IMR-90 (cell line): ENCODE data around the gene BCO2. TPM values are rescaled to one million over a fixed set of nuclear protein-coding genes. Genes with fewer than 3 reads are reported as not detected.
A peak's percentile ranks its signal among the peaks of the same experiment; 100 is the strongest.

Source experiments
- ATAC-seq: fragments of 200-7000 bp; cut with Tn5 transposase; 2 replicates; pipeline ENCODE4 v1.9.1; 2020; ENCODE audit warnings: low read depth, mild to moderate bottlenecking, moderate library complexity
- BruUV-seq: library from RNA; stranded (reverse); fragments of 400-500 nt; replicated peaks from 2 replicates; lab custom pipeline; 2021; lab: Mats Ljungman, UMichigan
- CTCF ChIA-PET: fragments of 300-600 bp; formaldehyde crosslinking; extraction: SDS; loops from one replicate; lab custom pipeline; 2021; ENCODE audit warnings: antibody characterized with exemption; lab: Yijun Ruan, JAX
- POLR2A ChIA-PET: fragments of 300-600 bp; sonication (Branson Sonifier 250); formaldehyde crosslinking; loops from one replicate; lab custom pipeline; 2022; ENCODE audit warnings: antibody characterized with exemption; ENCODE audit not compliant: unreplicated experiment; lab: Charles Lee
- DNase-seq: peaks from one replicate; pipeline ENCODE4 v3.0.0; 2013
- H2AFZ ChIP-seq: replicated peaks from 2 replicates; pipeline ENCODE3; 2013; ENCODE audit warnings: low read length, mild to moderate bottlenecking; ENCODE audit not compliant: poor library complexity
- H2AK5ac ChIP-seq: 2 replicates; pipeline ENCODE4 v1.6.1; 2013; ENCODE audit warnings: low read depth, low read length, inconsistent platforms
- H2AK9ac ChIP-seq: replicated peaks from 2 replicates; pipeline ENCODE3; 2013; ENCODE audit warnings: mild to moderate bottlenecking, low read depth, low read length, moderate library complexity; ENCODE audit not compliant: poor library complexity
- H2BK120ac ChIP-seq: 2 replicates; pipeline ENCODE4 v1.6.1; 2013; ENCODE audit warnings: low read depth, low read length, inconsistent platforms
- H2BK15ac ChIP-seq: 3 replicates; pipeline ENCODE4 v1.6.1; 2013; ENCODE audit warnings: low read depth, low read length, inconsistent platforms
- H2BK20ac ChIP-seq: 2 replicates; pipeline ENCODE4 v1.6.1; 2013; ENCODE audit warnings: low read depth, mild to moderate bottlenecking, inconsistent platforms, low read length, moderate library complexity
- H2BK5ac ChIP-seq: 2 replicates; pipeline ENCODE4 v1.6.1; 2013; ENCODE audit warnings: mild to moderate bottlenecking, low read depth, low read length, inconsistent platforms; ENCODE audit not compliant: poor library complexity, severe bottlenecking
- H3K14ac ChIP-seq: replicated peaks from 2 replicates; pipeline ENCODE4 v1.6.1; 2013; ENCODE audit warnings: low read depth, low read length, inconsistent platforms
- H3K18ac ChIP-seq: 2 replicates; pipeline ENCODE4 v1.6.1; 2013; ENCODE audit warnings: low read depth, low read length, control low read depth
- H3K23ac ChIP-seq: 2 replicates; pipeline ENCODE4 v1.6.1; 2013; ENCODE audit warnings: low read depth, low read length, inconsistent platforms
- H3K27ac ChIP-seq: 2 replicates; pipeline ENCODE4 v1.5.1; 2013; ENCODE audit warnings: mild to moderate bottlenecking, control low read depth, low read length; ENCODE audit not compliant: insufficient read depth
- H3K27me3 ChIP-seq: 2 replicates; pipeline ENCODE4 v1.6.1; 2013; ENCODE audit warnings: low read length; ENCODE audit not compliant: control insufficient read depth, insufficient read depth
- H3K36me3 ChIP-seq: 2 replicates; pipeline ENCODE4 v1.6.1; 2013; ENCODE audit warnings: low read length, mixed read lengths; ENCODE audit not compliant: control insufficient read depth, insufficient read depth
- H3K4ac ChIP-seq: 2 replicates; pipeline ENCODE4 v1.6.1; 2013; ENCODE audit warnings: low read depth, low read length, inconsistent platforms
- H3K4me1 ChIP-seq: 2 replicates; pipeline ENCODE4 v1.6.1; 2013; ENCODE audit warnings: low read length, mixed read lengths; ENCODE audit not compliant: control insufficient read depth, insufficient read depth
- H3K4me2 ChIP-seq: 2 replicates; pipeline ENCODE4 v1.6.1; 2013; ENCODE audit warnings: low read depth, mild to moderate bottlenecking, control low read depth, low read length, moderate library complexity
- H3K4me3 ChIP-seq: 2 replicates; pipeline ENCODE4 v1.5.1; 2013; ENCODE audit warnings: low read depth, mild to moderate bottlenecking, control low read depth, low read length, moderate library complexity; ENCODE audit not compliant: insufficient read depth
- H3K56ac ChIP-seq: 2 replicates; pipeline ENCODE4 v1.6.1; 2013; ENCODE audit warnings: low read length, inconsistent platforms; ENCODE audit not compliant: insufficient read depth; ENCODE audit errors: extremely low read depth
- H3K79me1 ChIP-seq, 2 experiments: 2 replicates each; pipeline ENCODE4 v1.6.1; 2013; ENCODE audit warnings: low read length in 2 of 2, inconsistent platforms in 1 of 2, low read depth in 1 of 2
- H3K9ac ChIP-seq: 2 replicates; pipeline ENCODE4 v1.6.1; 2013; ENCODE audit warnings: low read depth, low read length, control low read depth
- H3K9me1 ChIP-seq: 2 replicates; pipeline ENCODE4 v1.6.1; 2013; ENCODE audit warnings: low read length, inconsistent platforms; ENCODE audit not compliant: insufficient read depth
- H3K9me3 ChIP-seq: 2 replicates; pipeline ENCODE4 v1.6.1; 2013; ENCODE audit warnings: low read length; ENCODE audit not compliant: control insufficient read depth, insufficient read depth
- H4K20me1 ChIP-seq: 2 replicates; pipeline ENCODE4 v1.6.1; 2013; ENCODE audit warnings: low read length, inconsistent platforms; ENCODE audit not compliant: insufficient read depth
- H4K5ac ChIP-seq: 2 replicates; pipeline ENCODE4 v1.6.1; 2013; ENCODE audit warnings: mild to moderate bottlenecking, low read depth, low read length, control low read depth
- H4K8ac ChIP-seq, 2 experiments: 2 replicates each; pipeline ENCODE4 v1.6.1; 2013; ENCODE audit warnings: low read depth in 2 of 2, low read length in 2 of 2, control low read depth in 1 of 2, inconsistent platforms in 1 of 2
- H4K91ac ChIP-seq: 2 replicates; pipeline ENCODE4 v1.6.1; 2013; ENCODE audit warnings: low read depth, low read length, inconsistent platforms; ENCODE audit not compliant: insufficient read depth
- BHLHE40 ChIP-seq: fragments of 150-350 bp; IDR thresholded peaks from 2 replicates; pipeline ENCODE4 v1.6.1; 2016; ENCODE audit warnings: mild to moderate bottlenecking, low read depth, low read length
- CEBPB ChIP-seq: IDR thresholded peaks from 2 replicates; pipeline ENCODE4 v1.6.1; 2012; ENCODE audit warnings: low read depth, low read length, improper control_type of control experiment
- CHD1 ChIP-seq: IDR thresholded peaks from 2 replicates; pipeline ENCODE4 v1.6.1; 2012; ENCODE audit warnings: low read depth, low read length, improper control_type of control experiment
- CTCF ChIP-seq: conservative IDR thresholded peaks from 2 replicates; pipeline ENCODE4 v1.5.1; 2012; ENCODE audit warnings: mild to moderate bottlenecking, low read depth, low read length, improper control_type of control experiment
- ELK1 ChIP-seq: fragments of 150-350 bp; IDR thresholded peaks from 2 replicates; pipeline ENCODE4 v1.6.1; 2016; ENCODE audit warnings: low read depth, mild to moderate bottlenecking, low read length, moderate library complexity, borderline replicate concordance
- FOS ChIP-seq: fragments of 150-350 bp; IDR thresholded peaks from 2 replicates; pipeline ENCODE4 v1.6.1; 2016; ENCODE audit warnings: low read depth, low read length
- MAFK ChIP-seq: IDR thresholded peaks from 2 replicates; pipeline ENCODE4 v1.6.1; 2012; ENCODE audit warnings: low read depth, low read length, improper control_type of control experiment
- MAZ ChIP-seq: IDR thresholded peaks from 2 replicates; pipeline ENCODE4 v1.6.1; 2012; ENCODE audit warnings: low read depth, mild to moderate bottlenecking, low read length, improper control_type of control experiment, moderate library complexity, borderline replicate concordance
- MXI1 ChIP-seq: IDR thresholded peaks from 2 replicates; pipeline ENCODE4 v1.6.1; 2012; ENCODE audit warnings: low read depth, mild to moderate bottlenecking, low read length, moderate library complexity, borderline replicate concordance
- NFE2L2 ChIP-seq: fragments of 150-350 bp; IDR thresholded peaks from 2 replicates; pipeline ENCODE4 v1.6.1; 2016; ENCODE audit warnings: low read depth, mild to moderate bottlenecking, low read length
- POLR2A ChIP-seq: IDR thresholded peaks from 2 replicates; pipeline ENCODE4 v1.6.1; 2012; ENCODE audit warnings: mild to moderate bottlenecking, low read depth, low read length
- RCOR1 ChIP-seq: IDR thresholded peaks from 2 replicates; pipeline ENCODE4 v1.6.1; 2012; ENCODE audit warnings: mild to moderate bottlenecking, low read length, improper control_type of control experiment; ENCODE audit not compliant: insufficient replicate concordance
- SMC3 ChIP-seq: fragments of 150-350 bp; IDR thresholded peaks from 2 replicates; pipeline ENCODE4 v1.6.1; 2016; ENCODE audit warnings: low read depth, mild to moderate bottlenecking, antibody characterized with exemption, low read length, moderate library complexity
- WGBS, 2 experiments: methylation state at CpG; one replicate each; pipeline versions ENCODE4 v1.1.5 to v1.1.7; 2013; ENCODE audit warnings: missing lambda C conversion rate in 2 of 2; ENCODE audit not compliant: insufficient read length in 1 of 2; ENCODE audit errors: extremely low coverage in 2 of 2; 5-methylcytosine and 5-hydroxymethylcytosine counted together
- dilution Hi-C: fragments of 300-500 bp; cut with HindIII; formaldehyde crosslinking; loops from one replicate; pipeline ENCODE4 v1.14.3; 2018; ENCODE audit warnings: low sequenced_read_pairs; ENCODE audit not compliant: unreplicated experiment
- in situ Hi-C: fragments of 300-500 bp; cut with MboI; formaldehyde crosslinking; loops from 3 replicates; pipeline ENCODE4 v1.14.3; 2019; ENCODE audit warnings: low sequenced_read_pairs, inconsistent platforms, mixed read lengths
- intact Hi-C: fragments of 100-400 bp; cut with micrococcal nuclease; formaldehyde crosslinking; loops from 2 replicates; pipeline ENCODE4 v1.10.0; 2022
- polyA plus RNA-seq, 3 experiments: library from polyadenylated mRNA; depleted of rRNA; stranded (reverse); fragments of >200 nt; gene quantifications; 2 replicates each; pipeline ENCODE4 v1.2.3, GENCODE V29; 2012; ENCODE audit warnings: low replicate concordance in 1 of 3
- total RNA-seq: library from RNA; depleted of rRNA; stranded (reverse); fragments of >200 nt; gene quantifications from 2 replicates; pipeline ENCODE4 v1.2.3, GENCODE V29; 2012

BCO2 gene
- total and polyA plus RNA-seq, 2 of the 4 experiments (the other 2 are of a cell fraction) = 0.18 to 0.68 TPM

GRCh38 chr11:112255067-112255720 lies 79.9 kb downstream of the BCO2 start:
- Histone ChIP-seq H4K20me1 (no peaks in the 10 kb centered on the region), H2AK9ac (no peak overlapping the region), H2AK5ac (peak overlapping the region; percentile 99), H4K5ac (peak overlapping the region; percentile 55), H3K9me1 (peaks cover 14% of the 10 kb centered on the region), H2BK15ac (peak overlapping the region; percentile 83; the same call in 2 of the 3 replicates), H3K79me1 (peaks cover 0 to 8% of the 10 kb centered on the region in 2 experiments; a peak in 1 of 4 replicates), H3K36me3 (no peaks in the 10 kb centered on the region), H3K23ac (peak overlapping the region; percentile 83; the same call in 1 of the 2 replicates), H3K9ac (no peak overlapping the region), H4K91ac (peak overlapping the region; percentile 51), H3K27me3 (no peaks in the 10 kb centered on the region), H2AFZ (peak overlapping the region; percentile 46), H3K4ac (peak overlapping the region; percentile 77), H3K27ac (0 out of 2 replicates have a peak overlapping the region, but pooled peaks have one; percentile 11), H3K9me3 (no peaks in the 10 kb centered on the region), H2BK5ac (peak overlapping the region; percentile 91), H3K4me1 (peaks cover 5% of the 10 kb centered on the region), H2BK120ac (peak overlapping the region; percentile 83), H3K56ac (no peak overlapping the region), H4K8ac (peak overlapping the region; percentile 11 to 85; a peak in 3 of 4 replicates), H3K4me3 (no peak overlapping the region), H2BK20ac (peak overlapping the region; percentile 70; the same call in 1 of the 2 replicates), H3K4me2 (peak overlapping the region; percentile 19), H3K18ac (peak overlapping the region; percentile 54), H3K14ac (peak overlapping the region; percentile 55)
- dilution Hi-C loops (no loop called here), in situ Hi-C loops (no loop called here), intact Hi-C loops (no loop called here)
- peak; percentile 79 for ATAC-seq
- DNase-seq = peak; percentile 88
- TF ChIP-seq RCOR1 (no peak), CHD1 (no peak), POLR2A (no peak), CTCF (no peak), CEBPB (peak; percentile 48; the same call in 1 of the 2 replicates), SMC3 (no peak), NFE2L2 (peak; percentile 58; the same call in 1 of the 2 replicates), MAZ (no peak), FOS (no peak), MXI1 (no peak), BHLHE40 (no peak), ELK1 (no peak), MAFK (peak; percentile 50; the same call in 1 of the 2 replicates)
- BruUV-seq = no TSS peak
- 10% methylated on average over 8 of the region's 15 CpGs; no CpG with 5 or more reads in 1 of the 2 experiments for WGBS, 2 experiments
- ChIA-PET POLR2A (no interaction called here), CTCF (interaction anchor here (0.5 kb wide), 1 partner anchor 16 kb away, joined by 3 read pairs; no protein-coding TSS in a partner anchor)
